NCI-H2107 (cell line): ENCODE measurements around the gene MED14.

Experiments used
- DNase-seq: peaks from one replicate; lab custom pipeline; 2025; lab: John Stamatoyannopoulos, UW

Gene MED14

GRCh38 chrX:40663078-40663740, 72.1 kb downstream of the MED14 start:
- no peak for DNase-seq

DNA sequence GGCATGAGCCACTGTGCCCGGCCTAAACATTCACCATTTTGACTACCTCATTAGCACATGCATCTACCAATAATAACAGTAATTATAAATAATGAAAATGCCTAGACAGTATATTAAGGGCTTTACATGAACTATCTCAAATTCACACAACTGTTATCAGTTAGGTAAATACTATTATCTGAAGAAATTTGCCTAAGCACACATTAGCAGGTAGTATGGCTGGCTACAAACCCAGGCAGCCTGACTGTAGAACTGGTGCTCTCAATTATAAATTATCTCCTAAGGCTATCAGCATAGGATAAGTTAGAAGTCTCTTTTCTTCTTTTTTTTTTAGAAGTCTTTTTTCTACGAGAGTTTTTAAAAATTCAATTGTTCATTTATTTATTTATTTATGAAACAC, 73.9 kb downstream of the MED14 start:
- DNase-seq, result no peak

GRCh38 chrX:40660381-40660780, 75.0 kb downstream of the MED14 start:
- DNase-seq, result no peak

DNA sequence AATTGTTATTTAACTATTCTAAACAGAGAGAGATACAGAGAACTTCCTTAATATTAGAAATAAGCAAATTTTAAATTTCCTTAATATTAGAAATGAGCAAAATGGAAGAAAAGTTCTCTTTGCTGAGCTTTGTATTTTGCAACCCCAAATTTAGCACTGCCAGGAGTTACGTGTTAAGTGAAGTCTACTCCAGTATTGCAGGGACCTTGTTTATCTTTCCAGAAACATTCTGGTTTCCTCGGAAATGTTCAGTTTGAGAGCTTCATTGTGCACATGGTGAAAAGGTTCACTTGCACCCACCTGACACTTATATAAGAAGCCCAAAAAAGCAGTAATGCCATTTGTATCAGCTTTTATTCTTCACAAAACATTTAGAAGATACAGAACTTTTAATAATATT, 81.8 kb downstream of the MED14 start:
- no peak for DNase-seq

GRCh38 chrX:40652664-40653063, 82.7 kb downstream of the MED14 start:
- DNase-seq, result no peak

DNA sequence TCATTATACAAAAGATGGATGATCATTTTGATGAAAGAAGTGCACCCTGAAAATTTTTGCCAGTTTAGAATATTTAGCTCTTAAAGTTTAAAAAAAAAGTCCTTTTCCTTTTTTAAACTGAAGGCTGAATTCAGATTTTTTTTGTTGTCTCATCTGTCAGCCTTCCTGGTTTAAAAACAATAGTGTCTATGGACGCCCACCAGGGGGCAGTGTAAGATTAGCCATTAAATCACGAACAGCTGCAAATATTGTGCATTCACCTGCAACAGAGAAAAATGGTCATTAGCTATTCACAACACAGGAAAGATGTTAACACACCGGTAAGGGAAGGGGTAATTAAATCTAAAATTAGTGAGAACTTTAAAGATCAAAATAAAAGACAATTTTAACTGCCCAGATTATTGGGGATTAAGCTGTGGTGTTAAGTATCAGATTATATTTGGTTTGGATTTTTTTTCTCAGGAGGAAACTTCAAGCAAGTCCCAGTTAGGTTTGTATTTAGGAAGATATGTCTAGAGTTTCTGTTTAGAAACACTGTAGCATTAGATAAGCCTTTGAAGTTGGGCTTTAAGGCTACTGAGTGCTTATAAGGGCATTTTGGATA, 83.6 kb downstream of the MED14 start:
- peak; percentile 58 for DNase-seq

GRCh38 chrX:40647307-40648197, 87.8 kb downstream of the MED14 start, which contains the start of gene CXorf38:
Gene CXorf38, minus strand, starts transcription at chrX:40647561. Its CDS starts 41 bp downstream, at chrX:40647520.
- peak; percentile 91 for DNase-seq

GRCh38 chrX:40646489-40647306, 88.6 kb downstream of the MED14 start:
- no peak for DNase-seq

- DNase-seq, result peak; percentile 5
Measured at GRCh38 chrX:40644821-40645358, 90.5 kb downstream of the MED14 start.

DNA sequence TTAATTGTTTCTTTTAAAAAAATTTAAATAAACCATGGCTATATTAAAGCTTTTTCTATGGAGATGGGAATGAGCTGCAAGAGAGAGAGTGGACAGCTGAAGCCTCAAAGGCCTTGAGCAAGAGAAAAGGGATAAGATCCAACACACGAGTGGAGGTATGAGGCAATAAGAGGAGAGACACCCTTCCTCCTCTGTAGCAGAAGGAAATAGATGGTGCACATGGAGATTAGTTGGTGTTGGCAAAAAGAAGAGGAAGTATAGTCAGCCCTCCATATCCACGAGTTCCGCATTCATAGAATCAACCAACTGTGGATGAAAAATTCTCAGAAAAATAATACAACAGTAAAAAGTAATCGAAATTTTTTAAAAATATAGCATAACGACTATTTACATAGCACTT, 91.2 kb downstream of the MED14 start:
- no peak for DNase-seq

DNA sequence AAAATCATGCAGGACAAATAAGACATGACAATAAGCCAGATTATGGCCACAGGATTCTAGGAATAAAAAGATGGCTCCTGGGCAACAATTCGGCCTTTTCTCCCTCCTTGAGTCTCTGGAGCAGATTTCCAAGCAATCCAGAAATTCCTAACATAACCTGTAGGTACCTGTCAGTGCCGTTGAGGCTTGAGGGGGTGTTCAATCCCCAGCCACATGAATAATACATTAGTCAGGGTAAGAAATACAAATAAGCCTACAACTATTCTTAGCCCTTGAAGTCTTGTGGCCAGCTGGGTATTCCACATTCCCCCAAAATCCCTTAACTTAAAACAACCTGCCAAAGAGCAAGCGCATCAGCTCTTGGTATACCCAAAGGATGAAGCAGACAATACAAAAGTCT, 97.7 kb downstream of the MED14 start:
- DNase-seq, result no peak

DNA sequence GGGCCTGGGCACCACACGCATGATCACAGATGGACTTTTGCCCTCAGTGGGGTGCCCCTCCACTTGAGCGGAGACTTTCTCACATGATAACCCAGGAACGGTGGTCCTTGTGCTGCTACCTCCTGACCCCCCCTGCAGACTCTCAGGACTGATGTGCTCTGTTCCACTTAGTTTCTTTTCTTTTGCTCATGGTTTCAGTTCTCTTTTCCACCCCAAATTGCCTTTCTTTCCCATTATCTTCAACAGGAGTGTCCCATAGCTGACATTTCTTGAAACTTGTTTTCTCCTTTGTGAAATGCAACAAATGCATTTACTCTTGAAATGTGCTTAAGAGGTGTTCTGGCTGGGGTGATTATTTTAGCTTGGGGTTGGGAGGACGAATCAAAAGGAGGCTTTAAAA, 103.1 kb downstream of the MED14 start:
- DNase-seq, result no peak

- no peak for DNase-seq
Measured at GRCh38 chrX:40628506-40628905, 106.8 kb downstream of the MED14 start.

GRCh38 chrX:40625294-40625693, 110.0 kb downstream of the MED14 start:
- DNase-seq, result no peak

GRCh38 chrX:40623665-40624064, 111.7 kb downstream of the MED14 start:
- no peak for DNase-seq

- no peak for DNase-seq
Measured at GRCh38 chrX:40623139-40623536, 112.2 kb downstream of the MED14 start, which contains the start of gene MPC1L. Gene MPC1L, plus strand, starts transcription at chrX:40623428. Its CDS starts 138 bp downstream, at chrX:40623566.

GRCh38 chrX:40622479-40623138, 112.7 kb downstream of the MED14 start:
- no peak for DNase-seq

DNA sequence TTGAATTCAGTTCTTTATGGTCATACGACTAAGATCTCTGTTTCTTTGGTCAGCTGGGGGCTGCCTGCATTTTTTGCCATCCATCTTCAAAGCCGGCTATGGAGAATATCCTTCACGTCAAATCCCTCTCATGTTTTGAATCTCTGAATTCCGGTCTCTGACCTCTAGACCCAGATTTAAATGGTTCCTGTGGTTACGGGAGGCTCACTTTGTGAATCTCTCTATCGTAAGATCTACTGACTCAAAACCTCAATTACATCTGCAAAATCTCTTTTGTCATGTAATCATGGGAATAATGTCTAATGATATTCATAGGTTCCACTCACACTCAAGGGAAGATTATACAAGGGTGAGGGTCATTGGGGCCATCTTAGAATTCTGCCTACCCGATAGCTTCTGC, 117.8 kb downstream of the MED14 start:
- DNase-seq, result no peak

GRCh38 chrX:40615976-40616375, 119.4 kb downstream of the MED14 start:
- DNase-seq, result no peak

GRCh38 chrX:40612511-40612910, 122.8 kb downstream of the MED14 start:
- no peak for DNase-seq

- no peak for DNase-seq
Measured at GRCh38 chrX:40607381-40607780, 128.0 kb downstream of the MED14 start.
